ENCODE results near the gene RXRB. TPM values are rescaled to one million over a fixed set of nuclear protein-coding genes. Genes with fewer than 3 reads are reported as not detected.

The RXRB gene
- total and polyA plus RNA-seq, 10 of the 15 experiments (the other 5 are each of a cell fraction or from before 2014, with no cell fraction given), result 0.71 to 35.0 (median 20.4) TPM

GRCh38 chr6:33207552-33208090, 7.2 kb upstream of the RXRB start:
- peak overlapping the region; percentile 96 for H3K27ac ChIP-seq (ENCODE audit: control insufficient read depth, insufficient read depth)
- SMC1A ChIA-PET (ENCODE audit: uncharacterized antibody, unreplicated experiment), result interaction anchor here (2.2 kb wide), 1 partner anchor 64 kb away, joined by 7 read pairs; the partner anchor contains the start of genes RPS18 and VPS52
- BruUV-seq (replicated peaks), result no TSS peak
- H3K79me2 ChIP-seq (ENCODE audit: control insufficient read depth, insufficient read depth, low read length), result peaks cover 4% of the 10 kb centered on the region
- RAD21 ChIA-PET (ENCODE audit: unreplicated experiment), result interaction anchor here (0.7 to 2.0 kb wide), 4 partner anchors 8 to 757 kb away, joined by 3 to 15 read pairs (median 3); no protein-coding TSS in a partner anchor
- ATAC-seq, result peak; percentile 9
- in situ Hi-C loops (cut with MboI) (no loop called here), intact Hi-C loops (cut with micrococcal nuclease; ENCODE audit: unreplicated experiment) (loop anchor here (10.0 kb wide), 1 partner anchor 367 kb away; no protein-coding TSS in a partner anchor)
- H3K4me1 ChIP-seq (ENCODE audit: control insufficient read depth, insufficient read depth, low read length), result peaks cover 22% of the 10 kb centered on the region
- CTCF ChIA-PET, result interaction anchor here (1.1 to 2.9 kb wide), 6 partner anchors 8 to 110 kb away, joined by 4 to 23 read pairs (median 6); partner anchors contain the start of genes RPS18, VPS52 and ZBTB22
- no peaks in the 10 kb centered on the region for H3K9me3 ChIP-seq (replicated peaks; ENCODE audit: control insufficient read depth, insufficient read depth, low read length)
- peak overlapping the region; percentile 94 for H3K4me3 ChIP-seq
- H3K9ac ChIP-seq (ENCODE audit: control insufficient read depth, insufficient read depth, low read length), result peak overlapping the region; percentile 98
- H3K36me3 ChIP-seq (ENCODE audit: control insufficient read depth in 2 of 2, insufficient read depth in 2 of 2, low read length in 1 of 2), result peaks cover 5 to 13% of the 10 kb centered on the region in 2 experiments
- WGBS (ENCODE audit: insufficient coverage, insufficient replicate concordance, low lambda C conversion rate, missing lambda C conversion rate), result 0% methylated on average over 19 of the region's 29 CpGs
- TF ChIP-seq, protein P1, sequence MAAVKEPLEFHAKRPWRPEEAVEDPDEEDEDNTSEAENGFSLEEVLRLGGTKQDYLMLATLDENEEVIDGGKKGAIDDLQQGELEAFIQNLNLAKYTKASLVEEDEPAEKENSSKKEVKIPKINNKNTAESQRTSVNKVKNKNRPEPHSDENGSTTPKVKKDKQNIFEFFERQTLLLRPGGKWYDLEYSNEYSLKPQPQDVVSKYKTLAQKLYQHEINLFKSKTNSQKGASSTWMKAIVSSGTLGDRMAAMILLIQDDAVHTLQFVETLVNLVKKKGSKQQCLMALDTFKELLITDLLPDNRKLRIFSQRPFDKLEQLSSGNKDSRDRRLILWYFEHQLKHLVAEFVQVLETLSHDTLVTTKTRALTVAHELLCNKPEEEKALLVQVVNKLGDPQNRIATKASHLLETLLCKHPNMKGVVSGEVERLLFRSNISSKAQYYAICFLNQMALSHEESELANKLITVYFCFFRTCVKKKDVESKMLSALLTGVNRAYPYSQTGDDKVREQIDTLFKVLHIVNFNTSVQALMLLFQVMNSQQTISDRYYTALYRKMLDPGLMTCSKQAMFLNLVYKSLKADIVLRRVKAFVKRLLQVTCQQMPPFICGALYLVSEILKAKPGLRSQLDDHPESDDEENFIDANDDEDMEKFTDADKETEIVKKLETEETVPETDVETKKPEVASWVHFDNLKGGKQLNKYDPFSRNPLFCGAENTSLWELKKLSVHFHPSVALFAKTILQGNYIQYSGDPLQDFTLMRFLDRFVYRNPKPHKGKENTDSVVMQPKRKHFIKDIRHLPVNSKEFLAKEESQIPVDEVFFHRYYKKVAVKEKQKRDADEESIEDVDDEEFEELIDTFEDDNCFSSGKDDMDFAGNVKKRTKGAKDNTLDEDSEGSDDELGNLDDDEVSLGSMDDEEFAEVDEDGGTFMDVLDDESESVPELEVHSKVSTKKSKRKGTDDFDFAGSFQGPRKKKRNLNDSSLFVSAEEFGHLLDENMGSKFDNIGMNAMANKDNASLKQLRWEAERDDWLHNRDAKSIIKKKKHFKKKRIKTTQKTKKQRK (IDR thresholded peaks at IDR 0.05; ENCODE audit: low read depth, low read length), result no peak
- TF ChIP-seq MEF2B (IDR thresholded peaks at IDR 0.05; ENCODE audit: partially characterized antibody, poor library complexity, severe bottlenecking), result peak; percentile 58
- no peaks in the 10 kb centered on the region for H3K27me3 ChIP-seq (replicated peaks in 1 of 2; ENCODE audit: control insufficient read depth in 2 of 2, insufficient read depth in 2 of 2, low read length in 1 of 2)
- H3K4me2 ChIP-seq (ENCODE audit: control insufficient read depth, insufficient read depth), result peak overlapping the region; percentile 98
- H4K20me1 ChIP-seq (ENCODE audit: control insufficient read depth, insufficient read depth), result no peaks in the 10 kb centered on the region; the same call in 1 of the 2 replicates
- H2AFZ ChIP-seq (ENCODE audit: control insufficient read depth, low read depth, low read length), result peak overlapping the region; percentile 90
- peak; percentile 13 for FAIRE-seq
- DNase-seq (ENCODE audit: low read depth, low spot score), result no peak
- POLR2A ChIA-PET, result interaction anchor here (0.6 to 1.8 kb wide), 5 partner anchors 58 to 132 kb away, joined by 3 to 9 read pairs (median 4); partner anchors contain the start of genes HLA-DPB1, RPS18, VPS52 and ZBTB22

Data from GM12878 (cell line).